Stimulated activated naive CD8-positive, alpha-beta T cell treated with anti-CD3 and anti-CD28 coated beads, Interleukin-15, amount 100 ng/mL, for 72 hours (primary cell): ENCODE measurements around the gene XAB2.

Experiments
- ATAC-seq: fragments of 150-1000 bp; cut with Tn5 transposase; 2 replicates; pipeline ENCODE4 v1.10.0; 2021; ENCODE audit warnings: mild to moderate bottlenecking, moderate library complexity
- DNase-seq, 2 donors: peaks; one replicate each; pipeline ENCODE4 v3.0.0; 2021 to 2022
- H3K27ac Mint-ChIP-seq, 2 donors: one replicate each; pipeline ENCODE4 v1.8.0; 2022; ENCODE audit warnings: mild to moderate bottlenecking in 2 of 2, mixed read lengths in 2 of 2, moderate library complexity in 2 of 2
- H3K27me3 Mint-ChIP-seq: one replicate; pipeline ENCODE4 v1.8.0; 2022; ENCODE audit warnings: mixed read lengths
- H3K4me1 Mint-ChIP-seq: one replicate; pipeline ENCODE4 v1.8.0; 2022; ENCODE audit warnings: mild to moderate bottlenecking, mixed read lengths
- H3K4me3 Mint-ChIP-seq, 2 donors: one replicate each; pipeline ENCODE4 v1.8.0; 2022; ENCODE audit warnings: mild to moderate bottlenecking in 2 of 2, mixed read lengths in 2 of 2, moderate library complexity in 1 of 2
- H3K9me3 Mint-ChIP-seq, 2 donors: one replicate each; pipeline ENCODE4 v1.8.0; 2022; ENCODE audit warnings: mixed read lengths in 2 of 2

The XAB2 gene

DNA sequence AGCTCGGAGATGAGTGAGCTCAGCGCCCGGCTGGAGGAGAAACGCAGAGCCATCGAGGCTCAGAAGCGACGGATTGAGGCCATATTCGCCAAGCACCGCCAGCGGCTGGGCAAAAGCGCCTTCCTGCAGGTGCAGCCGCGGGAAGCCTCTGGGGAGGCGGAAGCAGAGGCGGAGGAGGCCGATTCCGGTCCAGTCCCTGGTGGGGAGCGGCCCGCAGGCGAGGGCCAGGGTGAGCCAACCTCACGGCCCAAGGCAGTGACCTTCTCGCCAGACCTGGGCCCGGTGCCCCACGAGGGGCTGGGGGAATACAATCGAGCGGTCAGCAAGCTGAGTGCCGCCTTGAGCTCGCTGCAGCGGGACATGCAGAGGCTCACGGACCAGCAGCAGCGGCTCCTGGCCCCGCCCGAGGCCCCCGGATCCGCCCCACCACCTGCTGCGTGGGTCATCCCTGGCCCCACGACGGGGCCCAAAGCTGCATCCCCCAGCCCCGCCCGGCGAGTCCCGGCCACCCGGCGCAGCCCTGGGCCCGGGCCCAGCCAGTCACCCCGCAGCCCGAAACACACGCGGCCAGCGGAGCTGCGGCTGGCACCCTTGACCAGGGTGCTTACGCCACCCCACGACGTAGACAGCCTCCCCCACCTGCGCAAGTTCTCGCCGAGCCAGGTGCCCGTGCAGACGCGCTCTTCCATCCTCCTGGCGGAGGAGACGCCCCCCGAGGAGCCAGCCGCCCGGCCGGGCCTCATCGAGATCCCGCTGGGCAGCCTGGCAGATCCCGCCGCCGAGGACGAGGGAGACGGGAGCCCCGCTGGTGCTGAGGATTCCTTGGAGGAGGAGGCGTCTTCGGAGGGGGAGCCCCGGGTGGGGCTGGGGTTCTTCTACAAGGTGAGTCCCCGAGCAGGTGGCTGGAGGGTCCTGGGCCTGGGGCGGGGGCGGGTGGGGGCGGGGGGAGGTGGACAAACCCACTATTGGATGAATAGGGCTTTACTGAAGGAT is 16.8 kb downstream of the XAB2 start:
- H3K27ac Mint-ChIP-seq = peak overlapping the region in 1 of 2 donors; percentile 82
- no peaks in the 10 kb centered on the region for H3K9me3 Mint-ChIP-seq
- no peaks in the 10 kb centered on the region for H3K27me3 Mint-ChIP-seq
- no peak overlapping the region for H3K4me3 Mint-ChIP-seq
- no peak for ATAC-seq
- DNase-seq = no peak
- no peaks in the 10 kb centered on the region for H3K4me1 Mint-ChIP-seq

DNA sequence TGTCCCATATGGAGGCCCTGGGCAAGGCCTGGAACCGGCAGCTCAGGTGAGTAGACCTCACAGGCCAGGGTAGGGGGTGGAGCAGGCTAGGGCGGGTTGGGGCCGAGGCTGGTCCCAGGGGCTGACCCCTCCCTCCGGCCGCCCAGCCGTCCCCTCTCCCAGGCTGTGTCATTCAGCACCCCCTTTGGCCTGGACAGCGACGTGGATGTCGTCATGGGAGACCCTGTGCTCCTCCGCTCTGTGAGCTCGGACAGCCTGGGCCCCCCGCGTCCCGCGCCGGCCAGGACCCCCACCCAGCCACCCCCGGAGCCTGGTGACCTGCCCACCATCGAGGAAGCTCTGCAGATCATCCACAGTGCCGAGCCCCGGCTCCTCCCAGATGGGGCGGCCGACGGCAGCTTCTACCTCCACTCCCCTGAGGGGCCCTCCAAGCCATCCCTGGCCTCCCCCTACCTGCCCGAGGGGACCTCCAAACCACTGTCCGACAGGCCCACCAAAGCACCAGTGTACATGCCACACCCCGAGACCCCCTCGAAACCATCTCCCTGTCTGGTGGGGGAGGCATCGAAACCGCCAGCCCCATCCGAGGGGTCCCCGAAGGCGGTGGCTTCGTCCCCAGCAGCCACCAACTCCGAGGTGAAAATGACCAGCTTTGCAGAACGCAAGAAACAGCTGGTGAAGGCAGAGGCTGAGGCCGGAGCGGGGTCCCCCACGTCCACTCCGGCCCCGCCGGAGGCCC is 17.6 kb downstream of the XAB2 start:
- Mint-ChIP-seq H3K4me1 (no peaks in the 10 kb centered on the region), H3K27me3 (peaks cover 3% of the 10 kb centered on the region), H3K4me3 (no peak overlapping the region), H3K9me3 (no peaks in the 10 kb centered on the region), H3K27ac (peak overlapping the region in 1 of 2 donors; percentile 82)
- ATAC-seq (no peak), DNase-seq (no peak)

DNA sequence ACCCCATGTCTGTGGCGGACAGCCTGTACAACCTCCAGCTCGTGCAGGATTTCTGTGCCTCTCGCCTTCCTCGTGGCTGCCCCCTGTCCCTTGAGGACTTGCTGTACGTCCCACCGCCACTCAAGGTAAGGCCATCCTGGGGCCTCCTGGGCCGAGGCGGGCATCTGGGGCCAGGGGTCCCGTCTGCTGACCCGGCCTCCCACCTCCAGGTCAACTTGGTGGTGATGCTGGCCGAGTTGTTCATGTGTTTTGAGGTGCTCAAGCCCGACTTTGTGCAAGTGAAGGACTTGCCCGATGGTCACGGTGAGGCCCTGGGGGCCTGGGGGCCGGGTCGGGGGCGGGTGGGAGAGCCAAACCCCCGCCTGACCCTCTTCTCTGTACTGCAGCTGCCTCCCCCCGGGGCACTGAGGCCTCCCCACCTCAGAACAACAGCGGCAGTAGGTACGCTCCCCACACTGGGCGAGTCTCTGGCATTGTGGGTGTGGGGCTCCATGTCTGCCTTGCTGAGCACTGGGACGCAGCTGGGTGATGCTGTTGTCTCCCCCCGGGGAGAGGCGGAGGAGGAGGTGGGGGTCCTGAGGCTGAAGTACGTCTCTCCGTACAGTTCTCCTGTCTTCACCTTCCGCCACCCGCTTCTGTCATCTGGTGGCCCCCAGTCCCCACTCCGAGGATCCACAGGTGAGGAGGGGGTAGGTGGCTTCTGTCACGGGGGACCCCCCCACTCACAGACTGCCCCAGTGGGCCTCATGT is 18.7 kb downstream of the XAB2 start:
- no peak for ATAC-seq
- Mint-ChIP-seq H3K27ac (no peak overlapping the region), H3K4me3 (no peak overlapping the region), H3K4me1 (peaks cover 2% of the 10 kb centered on the region), H3K27me3 (peaks cover 10% of the 10 kb centered on the region), H3K9me3 (peaks cover 0 to 2% of the 10 kb centered on the region in 2 donors)
- DNase-seq = no peak

DNA sequence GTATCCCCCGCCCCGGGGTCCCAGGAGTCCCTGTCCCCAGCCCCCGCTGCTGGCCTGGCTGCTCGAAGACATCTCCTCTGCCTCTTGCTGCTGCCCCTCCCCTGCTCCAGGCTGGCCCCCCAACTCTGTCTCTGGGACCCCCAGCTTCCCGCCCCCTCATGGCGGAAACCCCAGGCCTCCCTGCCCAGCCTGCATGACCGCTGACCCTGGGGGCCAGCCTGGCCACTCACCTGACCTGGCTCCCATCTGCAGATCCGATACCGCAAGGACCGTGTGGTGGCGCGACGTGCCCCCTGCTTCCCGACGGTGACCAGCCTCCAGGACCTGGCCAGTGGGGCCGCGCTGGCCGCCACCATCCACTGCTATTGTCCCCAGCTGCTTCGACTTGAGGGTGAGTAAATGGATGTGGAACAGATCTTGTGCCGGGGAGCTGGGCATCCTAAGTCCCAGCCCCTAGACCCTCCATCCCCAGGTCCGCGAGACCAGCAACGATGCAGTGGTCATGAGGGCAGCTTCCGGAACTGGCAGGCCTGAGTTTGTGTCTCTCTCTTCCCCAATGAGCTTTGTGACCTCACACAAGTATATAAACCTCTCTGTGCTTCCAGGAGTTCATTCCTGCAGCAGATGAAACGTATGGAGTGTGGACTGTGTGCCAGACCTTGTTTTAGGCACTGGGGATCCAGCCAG is 21.3 kb downstream of the XAB2 start:
- Mint-ChIP-seq H3K27me3 (peaks cover 29% of the 10 kb centered on the region), H3K4me3 (no peak overlapping the region), H3K9me3 (peaks cover 0 to 7% of the 10 kb centered on the region in 2 donors), H3K27ac (no peak overlapping the region), H3K4me1 (peaks cover 6% of the 10 kb centered on the region)
- ATAC-seq (no peak), DNase-seq (no peak)

DNA sequence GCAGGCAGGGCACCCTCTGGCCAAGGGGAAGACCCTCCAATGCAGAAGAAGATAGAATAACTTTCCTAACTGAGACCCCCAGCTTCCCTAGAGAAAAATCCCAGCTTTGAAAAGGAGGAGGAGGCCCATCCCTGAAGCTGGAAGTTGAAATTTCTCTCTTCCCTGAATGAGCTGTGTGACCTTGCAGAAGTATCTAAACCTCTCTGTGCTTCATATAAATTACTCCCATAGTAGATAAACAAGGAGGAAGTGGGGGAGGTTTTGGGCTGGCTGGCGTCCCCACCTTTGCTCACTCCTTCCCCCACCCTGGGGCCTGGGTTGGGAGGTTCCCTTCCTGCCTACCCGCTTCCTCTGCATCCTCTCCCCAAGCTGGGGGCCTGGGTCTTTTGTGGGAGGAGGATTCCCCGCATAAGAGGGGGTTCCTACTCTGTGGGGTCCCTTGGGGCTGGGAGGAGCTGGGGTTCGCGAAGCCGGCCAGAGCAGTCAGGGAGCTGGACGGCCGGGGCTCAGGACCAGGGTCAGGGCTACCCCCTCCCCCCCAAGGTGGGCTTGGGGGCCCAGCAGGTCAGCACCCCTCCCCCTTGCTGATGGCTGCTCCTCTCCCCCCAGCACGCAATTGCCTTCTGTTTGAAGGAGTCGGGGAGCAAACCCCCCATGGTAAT is 22.0 kb downstream of the XAB2 start:
- peaks cover 0 to 7% of the 10 kb centered on the region in 2 donors for H3K9me3 Mint-ChIP-seq
- H3K4me1 Mint-ChIP-seq = peaks cover 6% of the 10 kb centered on the region
- DNase-seq (no peak), ATAC-seq (no peak)
- H3K4me3 Mint-ChIP-seq = no peak overlapping the region
- H3K27me3 Mint-ChIP-seq = peaks cover 32% of the 10 kb centered on the region
- no peak overlapping the region for H3K27ac Mint-ChIP-seq

DNA sequence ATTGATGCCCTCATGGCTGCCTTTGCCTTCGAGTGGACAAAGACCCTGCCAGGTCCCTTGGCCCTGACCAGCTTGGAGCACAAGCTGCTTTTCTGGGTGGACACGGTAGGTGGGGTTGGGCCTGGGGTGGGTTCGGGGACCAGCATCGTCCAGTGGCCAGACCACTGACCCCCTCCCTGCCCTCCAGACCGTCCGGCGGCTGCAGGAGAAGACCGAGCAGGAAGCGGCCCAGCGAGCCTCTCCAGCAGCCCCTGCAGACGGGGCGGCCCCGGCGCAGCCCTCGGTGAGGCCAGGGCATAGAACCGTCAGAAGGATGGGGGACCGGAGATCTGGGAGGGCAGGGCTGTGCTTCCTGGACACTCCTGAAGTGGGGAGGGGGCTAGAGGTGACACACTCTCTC is 23.1 kb downstream of the XAB2 start:
- H3K4me3 Mint-ChIP-seq = no peak overlapping the region
- H3K27ac Mint-ChIP-seq = no peak overlapping the region
- peaks cover 6% of the 10 kb centered on the region for H3K4me1 Mint-ChIP-seq
- no peak for DNase-seq
- H3K9me3 Mint-ChIP-seq = peaks cover 0 to 7% of the 10 kb centered on the region in 2 donors
- peaks cover 38% of the 10 kb centered on the region for H3K27me3 Mint-ChIP-seq
- ATAC-seq = no peak

DNA sequence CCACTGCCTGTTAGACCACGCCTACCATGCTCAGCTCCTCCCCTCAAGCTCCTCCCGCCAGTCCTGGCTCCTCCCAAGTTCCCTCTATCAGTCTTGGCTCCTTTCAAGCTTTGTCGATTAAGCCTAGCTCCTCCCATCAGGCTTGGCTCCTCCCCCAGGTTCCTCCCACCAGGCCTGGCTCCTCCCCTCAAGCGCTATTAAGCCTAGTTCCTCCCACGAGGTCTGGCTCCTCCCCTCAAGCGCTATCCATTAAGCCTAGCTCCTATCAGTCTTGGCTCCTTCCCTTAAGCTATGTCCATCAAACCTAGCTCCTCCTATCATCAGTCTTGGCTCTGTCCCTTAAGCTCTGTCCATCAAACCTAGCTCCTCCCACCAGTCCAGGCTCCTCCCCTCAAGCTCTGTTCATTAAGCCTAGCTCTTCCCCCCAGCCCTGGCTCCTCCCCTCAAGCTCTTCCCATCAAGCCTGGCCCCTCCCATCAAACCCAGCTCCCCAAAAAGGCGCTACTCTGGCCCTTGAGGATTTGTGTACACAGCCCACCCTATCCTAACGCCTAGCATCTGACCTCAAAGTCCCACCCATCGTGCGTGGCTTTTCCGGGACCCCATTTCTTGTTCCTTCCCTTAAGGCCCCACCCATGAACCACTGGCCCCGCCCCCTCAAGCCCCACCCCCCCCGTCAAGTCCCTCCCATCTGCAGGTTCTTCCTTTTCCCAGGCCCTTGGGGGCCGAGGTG is 23.7 kb downstream of the XAB2 start:
- no peak overlapping the region for H3K27ac Mint-ChIP-seq
- ATAC-seq = peak; percentile 62
- DNase-seq = peak in 1 of 2 donors; percentile 31
- peaks cover 38% of the 10 kb centered on the region for H3K27me3 Mint-ChIP-seq
- H3K4me1 Mint-ChIP-seq = peaks cover 6% of the 10 kb centered on the region
- H3K9me3 Mint-ChIP-seq = peaks cover 0 to 12% of the 10 kb centered on the region in 2 donors
- no peak overlapping the region for H3K4me3 Mint-ChIP-seq

DNA sequence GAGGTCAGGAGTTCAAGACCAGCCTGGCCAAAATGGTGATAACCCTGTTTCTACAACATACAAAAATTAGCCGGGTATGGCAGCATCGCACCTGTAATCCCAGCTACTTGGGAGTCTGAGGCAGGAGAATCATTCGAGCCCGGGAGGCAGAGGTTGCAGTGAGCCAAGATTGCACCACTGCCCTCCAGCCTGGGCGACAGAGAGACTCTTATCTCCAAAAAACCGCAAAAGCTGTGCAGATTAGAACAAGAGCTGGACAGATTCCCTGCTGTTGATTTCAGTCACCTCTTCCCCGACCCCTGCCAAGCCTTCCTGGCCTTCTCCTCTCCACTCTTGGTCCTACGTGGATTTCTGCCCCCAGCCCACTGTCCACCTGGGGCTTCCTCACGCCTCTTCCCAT is 25.4 kb downstream of the XAB2 start:
- no peak for DNase-seq
- ATAC-seq = no peak
- Mint-ChIP-seq H3K9me3 (peaks cover 0 to 13% of the 10 kb centered on the region in 2 donors), H3K4me1 (peaks cover 6% of the 10 kb centered on the region), H3K27me3 (peaks cover 39% of the 10 kb centered on the region), H3K4me3 (no peak overlapping the region), H3K27ac (no peak overlapping the region)

DNA sequence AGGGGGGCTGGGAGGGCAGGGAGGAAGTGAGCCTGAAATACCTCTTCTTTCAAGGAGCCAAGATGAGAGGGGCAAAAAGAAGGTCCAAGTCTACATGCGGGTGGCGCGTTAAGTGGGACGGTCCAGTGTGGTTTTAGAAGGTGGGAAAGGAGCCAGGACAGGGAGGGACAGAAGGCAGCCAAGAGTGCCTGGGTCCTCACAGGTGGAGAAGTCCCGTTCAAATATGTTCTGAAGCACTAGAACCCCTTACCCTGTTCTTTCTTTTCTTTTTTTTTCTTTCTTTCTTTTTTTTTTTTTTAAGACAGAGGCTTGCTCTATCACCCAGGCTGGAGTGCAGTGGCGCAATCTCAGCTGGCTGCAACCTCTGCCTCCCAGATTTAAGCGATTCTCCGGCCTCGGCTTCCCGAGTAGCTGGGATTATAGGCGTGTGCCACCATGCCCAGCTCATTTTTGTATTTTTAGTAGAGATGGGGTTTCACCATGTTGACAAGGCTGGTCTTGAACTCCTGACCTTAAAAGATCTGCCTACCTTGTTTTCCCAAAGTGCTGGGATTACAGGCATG is 26.3 kb downstream of the XAB2 start:
- Mint-ChIP-seq H3K27me3 (peaks cover 48% of the 10 kb centered on the region), H3K27ac (no peak overlapping the region), H3K9me3 (peaks cover 0 to 13% of the 10 kb centered on the region in 2 donors), H3K4me1 (peaks cover 6% of the 10 kb centered on the region), H3K4me3 (no peak overlapping the region)
- ATAC-seq (no peak), DNase-seq (no peak)

DNA sequence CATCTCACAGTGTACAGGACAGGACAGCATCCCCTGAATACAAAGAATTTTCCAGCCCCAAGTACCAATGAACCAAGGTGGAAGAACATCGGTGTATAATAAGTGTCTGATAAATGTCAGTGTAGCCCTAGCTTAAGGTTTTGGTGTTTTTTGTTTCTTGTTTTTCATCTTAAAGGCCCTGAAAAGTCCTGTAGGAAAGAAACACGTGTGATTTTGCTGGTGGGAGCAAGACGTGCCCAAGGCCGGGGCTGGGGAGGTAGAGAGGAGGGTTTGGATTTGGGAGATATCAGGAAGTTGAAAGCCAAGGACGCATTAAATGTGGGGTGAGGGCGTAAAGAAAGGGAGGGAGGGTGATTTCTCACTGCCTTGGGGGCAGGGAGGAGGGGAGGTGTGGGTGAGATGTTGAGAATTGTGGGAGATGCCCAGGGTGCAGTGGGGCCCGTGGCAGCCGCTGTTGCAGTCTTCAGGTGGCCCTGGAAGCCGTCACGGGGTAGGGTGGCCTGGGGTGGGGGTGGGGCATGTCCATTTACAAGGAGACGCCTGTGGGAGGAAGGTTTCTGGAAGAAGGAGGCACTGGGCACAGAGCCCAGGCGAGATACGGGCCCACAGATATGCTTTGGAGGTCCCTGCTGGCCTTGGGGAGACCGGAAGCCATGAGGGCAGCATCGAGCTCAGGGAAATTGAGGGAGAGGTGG is 27.0 kb downstream of the XAB2 start:
- DNase-seq (no peak), ATAC-seq (no peak)
- Mint-ChIP-seq H3K9me3 (peaks cover 0 to 13% of the 10 kb centered on the region in 2 donors), H3K4me1 (peaks cover 6% of the 10 kb centered on the region), H3K27me3 (peaks cover 54% of the 10 kb centered on the region), H3K27ac (no peak overlapping the region), H3K4me3 (no peak overlapping the region)

DNA sequence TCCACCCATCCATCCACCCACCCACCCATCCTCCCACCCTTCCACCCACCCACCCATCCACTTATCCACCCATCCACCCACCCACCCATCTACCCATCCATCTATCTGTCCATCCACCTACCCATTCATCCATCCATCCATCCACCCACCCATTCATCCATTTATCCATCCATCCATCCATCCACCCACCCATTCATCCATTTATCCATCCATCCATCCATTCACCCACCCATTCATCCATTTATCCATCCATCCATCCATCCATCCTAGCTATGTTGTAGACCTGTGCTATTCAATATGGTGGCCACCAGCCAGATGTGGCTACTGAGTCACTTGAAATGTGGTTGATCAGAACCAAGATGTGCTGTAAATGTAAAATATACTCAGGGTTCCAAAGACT is 28.6 kb downstream of the XAB2 start:
- ATAC-seq = no peak
- Mint-ChIP-seq H3K4me3 (no peak overlapping the region), H3K4me1 (peaks cover 14% of the 10 kb centered on the region), H3K27ac (peak overlapping the region in 1 of 2 donors; percentile 72), H3K9me3 (peaks cover 0 to 12% of the 10 kb centered on the region in 2 donors), H3K27me3 (peaks cover 56% of the 10 kb centered on the region)
- no peak for DNase-seq

DNA sequence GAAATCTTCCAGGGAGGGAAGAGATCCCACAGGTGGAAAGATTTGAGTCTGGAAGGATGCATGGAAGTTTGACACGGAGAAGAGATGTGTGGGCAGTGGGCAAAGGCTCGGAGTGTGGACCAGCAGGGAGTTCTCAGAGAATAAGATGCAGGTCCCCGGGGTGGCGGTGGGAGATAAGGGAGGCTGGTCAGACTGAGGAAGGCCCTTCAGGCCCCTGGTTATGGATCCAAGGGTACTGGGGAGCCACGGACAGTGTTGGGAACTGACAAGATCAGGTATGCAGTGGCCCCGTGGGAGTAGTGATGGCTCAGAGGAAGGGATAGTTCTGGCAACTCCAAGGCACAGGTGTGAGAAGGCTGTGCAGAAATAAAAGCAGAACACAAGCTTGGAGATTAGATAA is 31.2 kb downstream of the XAB2 start:
- DNase-seq = no peak
- Mint-ChIP-seq H3K4me3 (no peak overlapping the region), H3K9me3 (peaks cover 0 to 7% of the 10 kb centered on the region in 2 donors), H3K27ac (no peak overlapping the region), H3K4me1 (peaks cover 15% of the 10 kb centered on the region), H3K27me3 (peaks cover 61% of the 10 kb centered on the region)
- no peak for ATAC-seq

DNA sequence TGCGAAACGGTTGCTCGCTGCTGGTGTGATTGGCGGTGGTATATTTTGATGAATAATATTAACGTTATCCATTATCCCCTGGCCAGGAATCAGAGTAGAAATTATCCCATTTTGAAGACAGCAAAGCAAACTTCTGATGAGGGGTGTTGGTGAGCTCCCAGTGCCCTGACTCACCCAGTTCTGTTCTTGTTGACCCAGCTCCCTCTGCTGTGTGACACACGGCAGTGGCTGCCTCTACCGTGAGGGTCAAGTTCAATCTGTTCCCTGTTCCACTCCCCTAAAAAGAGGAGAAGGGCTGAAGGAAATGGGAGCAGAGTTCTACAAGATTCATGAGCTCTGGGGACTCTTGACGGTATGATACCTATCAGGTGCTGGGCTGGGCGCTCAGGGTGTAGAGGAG is 31.7 kb downstream of the XAB2 start:
- Mint-ChIP-seq H3K9me3 (peaks cover 0 to 7% of the 10 kb centered on the region in 2 donors), H3K27ac (no peak overlapping the region), H3K4me1 (peaks cover 15% of the 10 kb centered on the region), H3K27me3 (peaks cover 66% of the 10 kb centered on the region), H3K4me3 (no peak overlapping the region)
- no peak for DNase-seq
- no peak for ATAC-seq
